Skeletal muscle satellite cell (primary cell): Measurements from ENCODE around the gene NFIX. TPM values are rescaled to one million over a fixed set of nuclear protein-coding genes. Genes with fewer than 3 reads are reported as not detected.
A peak's percentile ranks its signal among the peaks of the same experiment; 100 is the strongest.
"Not testable (repeated sequence)": the region's sequence is repeated elsewhere in the genome, so short reads cannot be mapped to it uniquely, and the experiment has no call there.

Experiments
- H3K27me3 ChIP-seq: 2 replicates; pipeline ENCODE4 v1.7.0; 2013; ENCODE audit warnings: low read length; ENCODE audit not compliant: control insufficient read depth, insufficient read depth
- H3K36me3 ChIP-seq: 2 replicates; pipeline ENCODE4 v1.7.0; 2013; ENCODE audit warnings: mild to moderate bottlenecking, control low read depth, low read length; ENCODE audit not compliant: insufficient read depth
- H3K4me1 ChIP-seq: 2 replicates; pipeline ENCODE4 v1.7.0; 2013; ENCODE audit warnings: low read length; ENCODE audit not compliant: control insufficient read depth, insufficient read depth
- H3K4me2 ChIP-seq: 2 replicates; pipeline ENCODE4 v1.7.0; 2013; ENCODE audit warnings: mild to moderate bottlenecking, low read length
- H3K4me3 ChIP-seq: 2 replicates; pipeline ENCODE4 v1.7.0; 2013; ENCODE audit warnings: low read length
- H3K9ac ChIP-seq: 2 replicates; pipeline ENCODE4 v1.7.0; 2013; ENCODE audit warnings: mild to moderate bottlenecking, low read depth, low read length, moderate library complexity
- H3K9me3 ChIP-seq: replicated peaks from 2 replicates; pipeline ENCODE4 v1.7.0; 2013; ENCODE audit warnings: mild to moderate bottlenecking, control low read depth, low read length
- total RNA-seq: library from RNA; depleted of rRNA; stranded (reverse); fragments of >200 nt; gene quantifications from 2 replicates; pipeline ENCODE4 v1.2.3, GENCODE V29; 2012; rRNA removed

NFIX gene
- 41.6 and 60.9 TPM in 2 replicates for total RNA-seq

DNA sequence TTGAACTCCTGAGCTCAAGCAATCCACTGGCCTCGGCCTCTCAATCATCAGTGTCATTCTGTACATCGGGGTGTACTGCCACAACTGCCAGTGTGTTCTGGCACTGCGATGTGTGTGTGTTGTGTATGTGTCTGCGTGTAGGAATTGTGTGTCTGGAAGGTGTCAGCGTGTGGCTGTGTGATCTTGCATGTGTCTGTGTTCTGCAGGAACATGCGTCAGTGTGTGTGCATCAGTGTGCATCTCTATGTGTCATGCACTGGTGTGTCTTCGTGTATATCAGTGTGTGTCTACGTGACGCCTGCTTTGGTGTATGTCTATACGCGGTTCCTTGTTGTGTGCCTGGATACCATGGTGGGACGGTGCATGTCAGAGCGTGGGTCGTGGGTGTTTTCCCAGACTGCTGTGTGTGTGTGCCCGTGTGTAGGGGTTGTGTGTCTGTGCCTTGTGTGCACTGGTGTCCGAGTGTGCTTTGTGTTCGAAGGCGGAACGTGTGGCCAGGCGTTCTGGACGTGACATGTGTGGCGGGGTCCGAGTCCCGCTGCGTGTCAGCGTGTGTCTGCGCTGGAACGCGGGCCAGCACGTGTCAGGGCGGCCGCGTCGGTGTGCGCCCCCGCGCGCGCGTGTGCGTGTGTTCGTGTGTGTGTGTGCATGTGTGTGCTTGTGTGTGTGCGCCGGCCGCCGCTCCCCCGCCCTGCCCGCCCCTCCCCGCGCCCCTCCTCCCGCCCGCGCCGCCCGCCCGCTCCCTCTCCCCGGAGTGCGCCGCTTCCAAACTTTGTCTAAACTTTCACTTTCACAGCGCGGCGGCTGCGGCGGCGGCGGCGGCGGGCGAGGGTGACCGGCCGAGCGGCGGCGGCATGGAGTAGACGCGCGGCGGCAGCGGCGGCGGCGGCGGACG lies at the start of gene NFIX:
Gene NFIX (plus strand): TSS at position 775 of the 895 bp plus-strand sequence. CDS start 363 bp downstream, outside the sequence.
- Histone ChIP-seq H3K4me3 (peak within 1 kb of the TSS; percentile 89), H3K4me2 (peak within 1 kb of the TSS; percentile 98), H3K4me1 (peaks cover 28% of the 10 kb centered on the region), H3K36me3 (peaks cover 10% of the 10 kb centered on the region), H3K9me3 (no peaks in the 10 kb centered on the region), H3K27me3 (no peaks in the 10 kb centered on the region), H3K9ac (peak within 1 kb of the TSS; percentile 86)

DNA sequence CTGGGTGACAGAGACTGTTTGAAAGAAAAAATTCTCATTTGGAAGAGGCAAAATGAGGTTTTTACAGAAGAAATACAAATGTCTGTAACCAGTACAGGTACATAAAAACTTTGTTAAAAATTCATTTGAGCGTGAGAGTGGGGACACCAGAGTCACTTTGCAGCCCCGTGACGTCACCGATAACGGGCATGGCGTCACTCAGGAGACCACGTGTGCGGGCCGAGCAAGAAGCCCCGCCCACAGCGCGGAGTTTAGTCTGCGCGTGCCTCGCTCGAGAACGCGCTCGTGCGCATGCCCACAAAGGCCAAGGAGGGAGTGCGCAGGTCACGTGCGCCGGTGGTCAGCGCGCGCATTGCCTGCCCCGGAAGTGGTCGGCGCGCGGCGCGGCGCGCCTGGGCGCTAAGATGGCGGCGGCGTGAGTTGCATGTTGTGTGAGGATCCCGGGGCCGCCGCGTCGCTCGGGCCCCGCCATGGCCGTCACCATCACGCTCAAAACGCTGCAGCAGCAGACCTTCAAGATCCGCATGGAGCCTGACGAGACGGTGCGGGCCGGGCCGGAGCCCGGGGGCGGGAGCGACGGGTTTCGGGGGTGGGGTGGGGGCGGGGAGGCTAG lies 49.7 kb upstream of the NFIX start, which contains the start of gene RAD23A:
Gene RAD23A (plus strand): TSS at position 384 of the 613 bp plus-strand sequence. CDS start 87 bp downstream, at position 471.
- Histone ChIP-seq H3K9me3 (no peaks in the 10 kb centered on the region), H3K4me2 (peak within 1 kb of the TSS; percentile 93), H3K9ac (peak within 1 kb of the TSS; percentile 93), H3K4me1 (peaks cover 31% of the 10 kb centered on the region), H3K27me3 (no peaks in the 10 kb centered on the region), H3K4me3 (peak within 1 kb of the TSS; percentile 74), H3K36me3 (peaks cover 71% of the 10 kb centered on the region)

DNA sequence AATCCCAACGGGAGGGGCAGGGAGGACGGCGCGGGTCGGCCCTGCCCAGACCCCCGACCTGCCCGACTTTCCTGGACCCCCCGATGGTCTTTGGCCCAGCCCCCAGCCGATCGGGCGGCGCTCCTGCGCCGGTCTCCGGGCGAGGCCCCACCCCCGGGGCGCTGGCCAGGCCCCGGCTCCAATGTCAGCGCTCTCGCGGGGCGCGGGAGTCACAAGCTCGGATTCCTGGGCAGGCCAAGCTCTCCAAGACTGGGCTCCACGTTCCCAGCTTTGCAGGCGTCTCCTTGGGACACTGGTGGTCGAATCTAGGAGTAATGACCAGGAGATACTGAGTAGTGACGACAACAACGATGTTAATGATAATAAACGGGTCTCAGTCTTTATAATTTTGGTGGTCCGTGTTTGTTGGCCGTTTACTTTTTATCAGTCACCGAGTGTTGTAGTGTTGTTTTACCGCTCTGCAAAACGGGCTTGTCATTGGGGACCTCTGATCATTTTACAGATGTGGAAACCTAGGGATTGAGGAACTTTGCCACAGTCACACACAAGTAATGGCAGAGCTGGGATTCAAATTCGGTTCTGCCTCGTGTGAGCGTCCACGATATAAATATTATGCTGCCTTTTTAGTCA lies 49.1 kb upstream of the NFIX start:
- Histone ChIP-seq H3K4me2 (peak overlapping the region; percentile 93), H3K4me1 (peaks cover 26% of the 10 kb centered on the region), H3K27me3 (no peaks in the 10 kb centered on the region), H3K9me3 (no peaks in the 10 kb centered on the region), H3K9ac (peak overlapping the region; percentile 93), H3K36me3 (peaks cover 64% of the 10 kb centered on the region), H3K4me3 (peak overlapping the region; percentile 74)

DNA sequence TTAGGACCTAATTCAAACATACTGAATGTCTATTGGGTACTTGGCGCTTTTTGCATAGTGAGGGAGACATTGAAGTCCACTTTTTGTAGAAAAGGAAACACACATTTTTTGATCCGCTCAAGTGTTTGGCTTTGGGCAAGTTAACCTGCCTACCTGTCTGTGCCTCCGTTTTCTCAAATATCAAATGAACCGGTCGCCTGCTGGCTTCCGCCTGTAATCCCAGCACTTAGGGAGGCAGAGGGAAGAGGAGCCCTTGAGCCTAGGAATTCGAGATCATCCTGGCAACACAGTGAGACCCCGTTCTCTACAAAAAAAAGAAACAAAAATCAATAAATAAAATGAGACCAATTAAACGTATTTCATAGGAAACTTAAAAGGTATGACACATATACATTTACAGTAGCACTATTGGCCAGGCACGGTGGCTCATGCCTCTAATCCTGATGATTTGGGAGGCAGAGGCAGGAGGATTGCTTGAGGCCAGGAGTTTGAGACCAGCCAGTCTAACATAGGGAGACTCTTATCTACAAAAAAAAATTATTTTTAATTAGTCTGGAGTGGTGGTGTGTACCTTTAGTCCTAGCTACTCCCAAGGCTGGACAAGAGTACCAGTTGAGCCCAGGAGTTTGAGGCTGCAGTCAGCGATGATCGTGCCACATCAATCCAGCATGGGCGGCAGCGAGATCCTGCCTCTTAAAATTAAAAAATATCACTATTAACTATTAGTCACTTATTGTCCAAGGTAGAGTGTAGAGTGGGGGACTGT lies 48.4 kb upstream of the NFIX start:
- H3K4me2 ChIP-seq, result peak overlapping the region; percentile 93
- peak overlapping the region; percentile 74 for H3K4me3 ChIP-seq
- peaks cover 27% of the 10 kb centered on the region for H3K4me1 ChIP-seq
- no peaks in the 10 kb centered on the region for H3K27me3 ChIP-seq
- H3K9ac ChIP-seq, result peak overlapping the region; percentile 93
- H3K36me3 ChIP-seq, result peaks cover 62% of the 10 kb centered on the region
- no peaks in the 10 kb centered on the region for H3K9me3 ChIP-seq

- Histone ChIP-seq H3K4me2 (peak overlapping the region; percentile 93), H3K36me3 (peaks cover 60% of the 10 kb centered on the region), H3K4me3 (no peak overlapping the region), H3K9ac (no peak overlapping the region), H3K27me3 (no peaks in the 10 kb centered on the region), H3K9me3 (no peaks in the 10 kb centered on the region), H3K4me1 (peaks cover 36% of the 10 kb centered on the region)
Measured at GRCh38 chr19:12947702-12948611, 47.3 kb upstream of the NFIX start.

GRCh38 chr19:12948612-12949362 lies 46.5 kb upstream of the NFIX start:
- H3K9me3 ChIP-seq, result no peaks in the 10 kb centered on the region
- peaks cover 56% of the 10 kb centered on the region for H3K36me3 ChIP-seq
- H3K27me3 ChIP-seq, result no peaks in the 10 kb centered on the region
- no peak overlapping the region for H3K4me2 ChIP-seq
- H3K4me3 ChIP-seq, result no peak overlapping the region
- peaks cover 38% of the 10 kb centered on the region for H3K4me1 ChIP-seq
- no peak overlapping the region for H3K9ac ChIP-seq

DNA sequence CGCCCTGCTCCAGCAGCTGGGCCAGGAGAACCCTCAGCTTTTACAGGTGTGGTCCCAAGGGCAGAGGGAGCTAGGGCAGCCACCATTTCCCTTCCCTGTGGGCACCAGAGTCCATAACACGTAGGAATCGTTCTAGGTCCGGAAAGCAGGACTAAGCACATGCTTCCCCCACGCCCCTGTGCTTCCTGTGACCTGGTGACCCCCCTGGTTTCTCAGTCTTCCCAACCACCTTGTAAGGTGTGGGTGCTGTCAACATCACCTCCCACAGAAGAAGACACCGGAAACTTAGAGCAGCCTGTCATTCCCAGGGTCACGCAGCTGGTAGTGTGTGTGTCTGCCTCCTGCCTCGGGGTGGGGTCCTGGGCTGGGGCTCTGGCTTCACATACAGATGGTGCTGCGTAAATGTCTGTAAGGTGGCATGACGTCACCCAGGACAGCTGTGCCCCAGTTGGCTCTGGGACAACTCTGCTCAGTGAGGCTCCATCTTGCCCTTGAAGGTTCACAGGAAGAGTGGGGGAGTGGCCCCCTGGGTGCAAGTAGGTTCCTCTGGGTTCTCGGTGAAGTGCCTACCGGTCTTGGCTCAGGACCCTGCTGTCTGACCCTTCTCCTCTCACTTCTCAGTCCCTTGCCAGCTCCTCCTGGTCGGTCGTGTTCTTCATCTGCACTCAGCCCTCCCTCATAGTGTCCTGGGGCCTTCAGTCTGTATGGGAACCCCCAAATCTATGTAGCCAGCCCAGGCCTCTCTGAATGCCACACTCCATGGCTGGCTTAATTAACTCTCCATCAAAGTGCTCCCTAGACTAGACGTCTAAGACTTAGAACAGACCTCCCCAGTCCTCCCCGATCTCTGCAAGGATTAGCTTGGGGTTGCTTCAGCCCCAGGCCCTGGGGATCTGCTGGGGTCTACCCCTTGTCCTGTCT lies 45.7 kb upstream of the NFIX start:
- no peak overlapping the region for H3K4me2 ChIP-seq
- no peak overlapping the region for H3K9ac ChIP-seq
- no peaks in the 10 kb centered on the region for H3K9me3 ChIP-seq
- no peak overlapping the region for H3K4me3 ChIP-seq
- H3K27me3 ChIP-seq, result no peaks in the 10 kb centered on the region
- H3K4me1 ChIP-seq, result peaks cover 47% of the 10 kb centered on the region
- peaks cover 58% of the 10 kb centered on the region for H3K36me3 ChIP-seq

GRCh38 chr19:12952050-12952449 lies 43.2 kb upstream of the NFIX start:
- Histone ChIP-seq H3K9ac (peak overlapping the region; percentile 83), H3K36me3 (peaks cover 58% of the 10 kb centered on the region), H3K4me2 (peak overlapping the region; percentile 67), H3K4me1 (peaks cover 54% of the 10 kb centered on the region)
- H3K9me3 ChIP-seq, H3K4me3 ChIP-seq, H3K27me3 ChIP-seq: not testable (repeated sequence)

GRCh38 chr19:12952488-12953137 lies 42.7 kb upstream of the NFIX start:
- H3K27me3 ChIP-seq, result no peaks in the 10 kb centered on the region

More at GRCh38 chr19:12952488-12953137, 42.7 kb upstream of the NFIX start:
- Histone ChIP-seq H3K9ac (peak overlapping the region; percentile 83), H3K36me3 (peaks cover 56% of the 10 kb centered on the region), H3K4me1 (peaks cover 51% of the 10 kb centered on the region), H3K4me3 (peak overlapping the region; percentile 26), H3K9me3 (no peaks in the 10 kb centered on the region), H3K4me2 (peak overlapping the region; percentile 68)
